VCaP (cell line): ENCODE measurements around the gene RASAL1.

Experiments
- H3K27ac ChIP-seq: fragments of 450-650 bp; 2 replicates; pipeline ENCODE4 v1.5.1; 2017
- TF ChIP-seq, protein P1 (sequence below): fragments of 450-650 bp; conservative IDR thresholded peaks from 2 replicates; pipeline ENCODE4 v1.5.1; 2017; ENCODE audit warnings: mild to moderate bottlenecking, moderate library complexity

The RASAL1 gene

GRCh38 chr12:113055594-113056380 is 79.8 kb downstream of the RASAL1 start:
- TF ChIP-seq, protein P1, sequence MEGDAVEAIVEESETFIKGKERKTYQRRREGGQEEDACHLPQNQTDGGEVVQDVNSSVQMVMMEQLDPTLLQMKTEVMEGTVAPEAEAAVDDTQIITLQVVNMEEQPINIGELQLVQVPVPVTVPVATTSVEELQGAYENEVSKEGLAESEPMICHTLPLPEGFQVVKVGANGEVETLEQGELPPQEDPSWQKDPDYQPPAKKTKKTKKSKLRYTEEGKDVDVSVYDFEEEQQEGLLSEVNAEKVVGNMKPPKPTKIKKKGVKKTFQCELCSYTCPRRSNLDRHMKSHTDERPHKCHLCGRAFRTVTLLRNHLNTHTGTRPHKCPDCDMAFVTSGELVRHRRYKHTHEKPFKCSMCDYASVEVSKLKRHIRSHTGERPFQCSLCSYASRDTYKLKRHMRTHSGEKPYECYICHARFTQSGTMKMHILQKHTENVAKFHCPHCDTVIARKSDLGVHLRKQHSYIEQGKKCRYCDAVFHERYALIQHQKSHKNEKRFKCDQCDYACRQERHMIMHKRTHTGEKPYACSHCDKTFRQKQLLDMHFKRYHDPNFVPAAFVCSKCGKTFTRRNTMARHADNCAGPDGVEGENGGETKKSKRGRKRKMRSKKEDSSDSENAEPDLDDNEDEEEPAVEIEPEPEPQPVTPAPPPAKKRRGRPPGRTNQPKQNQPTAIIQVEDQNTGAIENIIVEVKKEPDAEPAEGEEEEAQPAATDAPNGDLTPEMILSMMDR, result no peak
- peak overlapping the region; percentile 61; the same call in 1 of the 2 replicates for H3K27ac ChIP-seq

- TF ChIP-seq, protein P1, result no peak
- no peak overlapping the region for H3K27ac ChIP-seq
These were observed 80.5 kb downstream of the RASAL1 start for GRCh38 chr12:113054948-113055486.

DNA sequence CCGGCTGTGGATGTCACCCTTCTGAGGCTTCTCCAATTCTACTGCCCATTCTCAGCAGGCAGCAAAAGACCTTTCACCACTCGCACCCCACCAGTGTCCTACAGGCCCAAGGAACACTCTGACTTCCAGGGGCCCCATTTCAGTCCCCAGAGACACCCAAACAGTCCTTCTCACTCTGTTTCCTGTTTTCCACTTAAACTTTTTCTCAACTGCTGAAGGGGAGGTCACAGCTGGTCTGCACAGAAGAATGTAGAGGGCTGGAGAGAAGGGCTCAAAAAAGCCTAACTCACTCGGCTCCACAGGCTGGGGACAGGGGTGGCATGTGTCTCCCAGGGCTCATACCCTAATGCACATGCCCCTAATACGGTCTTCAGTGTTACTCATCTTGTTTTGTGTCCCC is 83.2 kb downstream of the RASAL1 start:
- TF ChIP-seq, protein P1, result no peak
- no peak overlapping the region for H3K27ac ChIP-seq

DNA sequence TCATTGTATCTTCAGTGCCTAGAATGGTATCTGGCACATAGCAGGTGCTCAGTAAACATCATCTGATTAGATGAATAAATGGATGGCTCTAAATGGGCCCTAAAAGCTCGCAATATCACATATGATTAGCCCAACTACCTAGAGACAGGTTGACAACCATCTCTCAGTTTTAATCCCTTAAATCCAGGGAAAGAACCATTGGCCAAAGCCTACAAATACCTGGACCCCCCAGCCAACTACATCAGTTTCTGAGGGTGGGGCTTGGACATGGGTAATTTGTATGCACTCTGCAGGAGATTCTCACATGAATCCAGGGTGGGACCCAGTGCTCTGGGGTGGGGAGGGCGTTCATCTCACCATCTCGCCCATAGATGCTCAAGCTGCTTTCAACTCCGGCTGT is 83.8 kb downstream of the RASAL1 start:
- TF ChIP-seq, protein P1, result no peak
- H3K27ac ChIP-seq, result no peak overlapping the region

DNA sequence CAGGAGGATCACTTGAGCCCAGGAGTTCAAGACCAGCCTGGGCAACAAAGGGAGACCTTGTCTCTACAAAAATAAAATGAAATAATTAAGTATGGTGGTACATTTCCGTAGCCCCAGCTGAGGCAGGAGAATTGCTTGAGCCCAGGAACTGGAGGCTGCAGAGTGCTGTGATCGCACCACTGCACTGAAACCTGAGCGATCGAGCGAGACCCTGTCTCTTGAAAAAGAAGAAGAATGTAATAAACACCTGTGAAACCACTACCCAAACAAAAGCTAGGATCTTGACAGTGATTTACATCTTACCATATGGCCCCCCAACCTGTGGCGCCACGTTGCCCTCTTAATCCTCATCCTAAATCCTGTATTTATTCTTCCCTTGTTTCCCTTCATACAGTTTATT is 84.8 kb downstream of the RASAL1 start:
- TF ChIP-seq, protein P1, result no peak

GRCh38 chr12:113049976-113050742 is 85.4 kb downstream of the RASAL1 start:
- TF ChIP-seq, protein P1, result peak; percentile 73
- H3K27ac ChIP-seq, result no peak overlapping the region

More for the DNA sequence above, 84.8 kb downstream of the RASAL1 start:
- H3K27ac ChIP-seq, result no peak overlapping the region
